HEK293 (cell line): Measurements from ENCODE around the gene STRN4.

Source experiments
- BCL6B ChIP-seq: fragments of 450-650 bp; formaldehyde crosslinking; IDR thresholded peaks from 2 replicates; pipeline ENCODE4 v1.5.1; 2017; ENCODE audit warnings: missing biosample characterization, missing genetic modification characterization
- IKZF3 ChIP-seq: fragments of 450-650 bp; IDR thresholded peaks from 2 replicates; pipeline ENCODE4 v1.5.0; 2018; ENCODE audit warnings: missing biosample characterization, mild to moderate bottlenecking, missing genetic modification characterization, moderate library complexity
- KLF10 ChIP-seq: fragments of 450-650 bp; IDR thresholded peaks from 2 replicates; pipeline ENCODE4 v1.5.1; 2018; ENCODE audit warnings: missing biosample characterization, mild to moderate bottlenecking, missing genetic modification characterization
- RBAK ChIP-seq: fragments of 450-650 bp; formaldehyde crosslinking; IDR thresholded peaks from 2 replicates; pipeline ENCODE4 v1.5.1; 2016; ENCODE audit warnings: missing biosample characterization, missing genetic modification characterization
- ZFHX2 ChIP-seq: fragments of 450-650 bp; formaldehyde crosslinking; conservative IDR thresholded peaks from 2 replicates; pipeline ENCODE4 v1.5.1; 2016; ENCODE audit warnings: missing biosample characterization, missing genetic modification characterization
- ZFP37 ChIP-seq: fragments of 450-650 bp; formaldehyde crosslinking; IDR thresholded peaks from 2 replicates; pipeline ENCODE4 v1.5.1; 2016; ENCODE audit warnings: missing biosample characterization, missing genetic modification characterization
- ZIC2 ChIP-seq: fragments of 450-650 bp; formaldehyde crosslinking; IDR thresholded peaks from 2 replicates; pipeline ENCODE4 v1.5.1; 2016; ENCODE audit warnings: missing biosample characterization, missing genetic modification characterization
- ZNF133 ChIP-seq: fragments of 450-650 bp; formaldehyde crosslinking; IDR thresholded peaks from 2 replicates; pipeline ENCODE4 v1.5.1; 2016; ENCODE audit warnings: missing biosample characterization, missing genetic modification characterization
- ZNF146 ChIP-seq: fragments of 450-650 bp; formaldehyde crosslinking; IDR thresholded peaks from 2 replicates; pipeline ENCODE4 v1.5.1; 2016; ENCODE audit warnings: missing biosample characterization, missing genetic modification characterization
- ZNF23 ChIP-seq: fragments of 450-650 bp; formaldehyde crosslinking; IDR thresholded peaks from 2 replicates; pipeline ENCODE4 v1.5.1; 2016; ENCODE audit warnings: missing biosample characterization, missing genetic modification characterization, borderline replicate concordance
- ZNF248 ChIP-seq: fragments of 450-650 bp; formaldehyde crosslinking; IDR thresholded peaks from 2 replicates; pipeline ENCODE4 v1.5.1; 2017; ENCODE audit warnings: missing biosample characterization, missing genetic modification characterization
- ZNF266 ChIP-seq: fragments of 450-650 bp; formaldehyde crosslinking; IDR thresholded peaks from 2 replicates; pipeline ENCODE4 v1.5.1; 2016; ENCODE audit warnings: missing biosample characterization, missing genetic modification characterization, low read depth
- ZNF366 ChIP-seq: fragments of 450-650 bp; formaldehyde crosslinking; conservative IDR thresholded peaks from 2 replicates; pipeline ENCODE4 v1.5.1; 2016; ENCODE audit warnings: missing biosample characterization, missing genetic modification characterization
- ZNF394 ChIP-seq: fragments of 450-650 bp; formaldehyde crosslinking; IDR thresholded peaks from 2 replicates; pipeline ENCODE4 v1.5.1; 2016; ENCODE audit warnings: missing biosample characterization, missing genetic modification characterization, mild to moderate bottlenecking, moderate library complexity, borderline replicate concordance
- ZNF514 ChIP-seq: fragments of 450-650 bp; formaldehyde crosslinking; IDR thresholded peaks from 2 replicates; pipeline ENCODE4 v1.5.1; 2016; ENCODE audit warnings: missing biosample characterization, missing genetic modification characterization
- ZNF555 ChIP-seq: fragments of 450-650 bp; formaldehyde crosslinking; conservative IDR thresholded peaks from 2 replicates; pipeline ENCODE4 v1.5.1; 2017; ENCODE audit warnings: missing biosample characterization, mild to moderate bottlenecking, missing genetic modification characterization, inconsistent platforms
- ZNF610 ChIP-seq: fragments of 450-650 bp; formaldehyde crosslinking; IDR thresholded peaks from 2 replicates; pipeline ENCODE4 v1.5.1; 2016; ENCODE audit warnings: missing biosample characterization, missing genetic modification characterization, borderline replicate concordance
- ZNF626 ChIP-seq: fragments of 450-650 bp; sonication (Bioruptor Pico); formaldehyde crosslinking; IDR thresholded peaks from 2 replicates; pipeline ENCODE4 v1.5.1; 2018; ENCODE audit warnings: missing biosample characterization, missing genetic modification characterization, inconsistent platforms
- ZNF692 ChIP-seq: fragments of 450-650 bp; formaldehyde crosslinking; IDR thresholded peaks from 2 replicates; pipeline ENCODE4 v1.5.1; 2016; ENCODE audit warnings: missing biosample characterization, missing genetic modification characterization
- ZNF768 ChIP-seq: fragments of 450-650 bp; formaldehyde crosslinking; IDR thresholded peaks from 2 replicates; pipeline ENCODE4 v1.5.1; 2018; ENCODE audit warnings: missing biosample characterization, mild to moderate bottlenecking, missing genetic modification characterization
- ZNF791 ChIP-seq: fragments of 450-650 bp; formaldehyde crosslinking; IDR thresholded peaks from 2 replicates; pipeline ENCODE4 v1.5.1; 2016; ENCODE audit warnings: missing biosample characterization, missing genetic modification characterization
- ZNF792 ChIP-seq: fragments of 450-650 bp; formaldehyde crosslinking; IDR thresholded peaks from 2 replicates; pipeline ENCODE4 v1.5.1; 2016; ENCODE audit warnings: missing biosample characterization, missing genetic modification characterization
- TF ChIP-seq, protein P1 (sequence below): fragments of 450-650 bp; formaldehyde crosslinking; IDR thresholded peaks from 2 replicates; pipeline ENCODE4 v1.5.1; 2016; ENCODE audit warnings: missing biosample characterization, missing genetic modification characterization
- TF ChIP-seq, protein P2 (sequence below): fragments of 450-650 bp; formaldehyde crosslinking; optimal IDR thresholded peaks from 2 replicates; pipeline ENCODE3; 2016; ENCODE audit warnings: missing biosample characterization, mild to moderate bottlenecking, missing genetic modification characterization
- TF ChIP-seq, protein P3 (sequence below): fragments of 450-650 bp; formaldehyde crosslinking; IDR thresholded peaks from 2 replicates; pipeline ENCODE4 v1.5.1; 2016; ENCODE audit warnings: missing biosample characterization, missing genetic modification characterization
- TF ChIP-seq, protein P4 (sequence below): fragments of 450-650 bp; formaldehyde crosslinking; IDR thresholded peaks from 2 replicates; pipeline ENCODE4 v1.5.0; 2017; ENCODE audit warnings: missing biosample characterization, missing genetic modification characterization, borderline replicate concordance

The STRN4 gene

GRCh38 chr19:46788262-46788967, 42.2 kb upstream of the STRN4 start, which contains the start of gene SLC1A5 (continued):
- TF ChIP-seq BCL6B (tag by site-specific recombination) (no peak), RBAK (tag by site-specific recombination) (no peak), ZNF626 (no peak), ZNF555 (tag by site-specific recombination) (no peak), ZIC2 (peak; percentile 46), ZNF791 (no peak), ZNF366 (tag by site-specific recombination) (no peak), ZNF692 (peak; percentile 87), ZNF248 (tag by site-specific recombination) (no peak; the same call in 1 of the 2 replicates), ZFHX2 (no peak; the same call in 1 of the 2 replicates), ZNF146 (no peak), IKZF3 (tag by site-specific recombination) (peak; percentile 28; the same call in 1 of the 2 replicates), ZNF610 (tag by site-specific recombination) (no peak), ZNF792 (tag by site-specific recombination) (no peak), KLF10 (peak; percentile 99), ZNF23 (tag by site-specific recombination) (no peak), ZNF394 (tag by site-specific recombination) (peak; percentile 94), ZNF514 (no peak), ZFP37 (tag by site-specific recombination) (peak; percentile 93), ZNF768 (0 out of 2 replicates have a peak, but pooled peaks have one; percentile 12), ZNF266 (tag by site-specific recombination) (no peak), ZNF133 (tag by site-specific recombination) (no peak; the same call in 1 of the 2 replicates)
- TF ChIP-seq, protein P1, sequence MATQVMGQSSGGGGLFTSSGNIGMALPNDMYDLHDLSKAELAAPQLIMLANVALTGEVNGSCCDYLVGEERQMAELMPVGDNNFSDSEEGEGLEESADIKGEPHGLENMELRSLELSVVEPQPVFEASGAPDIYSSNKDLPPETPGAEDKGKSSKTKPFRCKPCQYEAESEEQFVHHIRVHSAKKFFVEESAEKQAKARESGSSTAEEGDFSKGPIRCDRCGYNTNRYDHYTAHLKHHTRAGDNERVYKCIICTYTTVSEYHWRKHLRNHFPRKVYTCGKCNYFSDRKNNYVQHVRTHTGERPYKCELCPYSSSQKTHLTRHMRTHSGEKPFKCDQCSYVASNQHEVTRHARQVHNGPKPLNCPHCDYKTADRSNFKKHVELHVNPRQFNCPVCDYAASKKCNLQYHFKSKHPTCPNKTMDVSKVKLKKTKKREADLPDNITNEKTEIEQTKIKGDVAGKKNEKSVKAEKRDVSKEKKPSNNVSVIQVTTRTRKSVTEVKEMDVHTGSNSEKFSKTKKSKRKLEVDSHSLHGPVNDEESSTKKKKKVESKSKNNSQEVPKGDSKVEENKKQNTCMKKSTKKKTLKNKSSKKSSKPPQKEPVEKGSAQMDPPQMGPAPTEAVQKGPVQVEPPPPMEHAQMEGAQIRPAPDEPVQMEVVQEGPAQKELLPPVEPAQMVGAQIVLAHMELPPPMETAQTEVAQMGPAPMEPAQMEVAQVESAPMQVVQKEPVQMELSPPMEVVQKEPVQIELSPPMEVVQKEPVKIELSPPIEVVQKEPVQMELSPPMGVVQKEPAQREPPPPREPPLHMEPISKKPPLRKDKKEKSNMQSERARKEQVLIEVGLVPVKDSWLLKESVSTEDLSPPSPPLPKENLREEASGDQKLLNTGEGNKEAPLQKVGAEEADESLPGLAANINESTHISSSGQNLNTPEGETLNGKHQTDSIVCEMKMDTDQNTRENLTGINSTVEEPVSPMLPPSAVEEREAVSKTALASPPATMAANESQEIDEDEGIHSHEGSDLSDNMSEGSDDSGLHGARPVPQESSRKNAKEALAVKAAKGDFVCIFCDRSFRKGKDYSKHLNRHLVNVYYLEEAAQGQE (tag by site-specific recombination), result no peak
- TF ChIP-seq, protein P2, sequence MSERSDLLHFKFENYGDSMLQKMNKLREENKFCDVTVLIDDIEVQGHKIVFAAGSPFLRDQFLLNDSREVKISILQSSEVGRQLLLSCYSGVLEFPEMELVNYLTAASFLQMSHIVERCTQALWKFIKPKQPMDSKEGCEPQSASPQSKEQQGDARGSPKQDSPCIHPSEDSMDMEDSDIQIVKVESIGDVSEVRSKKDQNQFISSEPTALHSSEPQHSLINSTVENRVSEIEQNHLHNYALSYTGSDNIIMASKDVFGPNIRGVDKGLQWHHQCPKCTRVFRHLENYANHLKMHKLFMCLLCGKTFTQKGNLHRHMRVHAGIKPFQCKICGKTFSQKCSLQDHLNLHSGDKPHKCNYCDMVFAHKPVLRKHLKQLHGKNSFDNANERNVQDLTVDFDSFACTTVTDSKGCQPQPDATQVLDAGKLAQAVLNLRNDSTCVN, result peak; percentile 24
- TF ChIP-seq, protein P3, sequence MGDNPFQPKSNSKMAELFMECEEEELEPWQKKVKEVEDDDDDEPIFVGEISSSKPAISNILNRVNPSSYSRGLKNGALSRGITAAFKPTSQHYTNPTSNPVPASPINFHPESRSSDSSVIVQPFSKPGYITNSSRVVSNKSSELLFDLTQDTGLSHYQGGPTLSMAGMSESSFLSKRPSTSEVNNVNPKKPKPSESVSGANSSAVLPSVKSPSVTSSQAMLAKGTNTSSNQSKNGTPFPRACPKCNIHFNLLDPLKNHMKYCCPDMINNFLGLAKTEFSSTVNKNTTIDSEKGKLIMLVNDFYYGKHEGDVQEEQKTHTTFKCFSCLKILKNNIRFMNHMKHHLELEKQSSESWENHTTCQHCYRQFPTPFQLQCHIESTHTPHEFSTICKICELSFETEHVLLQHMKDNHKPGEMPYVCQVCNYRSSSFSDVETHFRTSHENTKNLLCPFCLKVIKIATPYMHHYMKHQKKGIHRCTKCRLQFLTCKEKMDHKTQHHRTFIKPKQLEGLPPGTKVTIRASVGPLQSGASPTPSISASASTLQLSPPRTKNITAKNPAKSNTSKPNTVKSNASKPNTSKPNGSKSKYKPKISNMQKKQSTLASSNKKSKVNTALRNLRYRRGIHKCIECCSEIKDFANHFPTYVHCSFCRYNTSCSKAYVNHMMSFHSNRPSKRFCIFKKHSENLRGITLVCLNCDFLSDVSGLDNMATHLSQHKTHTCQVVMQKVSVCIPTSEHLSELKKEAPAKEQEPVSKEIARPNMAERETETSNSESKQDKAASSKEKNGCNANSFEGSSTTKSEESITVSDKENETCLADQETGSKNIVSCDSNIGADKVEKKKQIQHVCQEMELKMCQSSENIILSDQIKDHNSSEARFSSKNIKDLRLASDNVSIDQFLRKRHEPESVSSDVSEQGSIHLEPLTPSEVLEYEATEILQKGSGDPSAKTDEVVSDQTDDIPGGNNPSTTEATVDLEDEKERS (tag by site-specific recombination), result no peak
- TF ChIP-seq, protein P4, sequence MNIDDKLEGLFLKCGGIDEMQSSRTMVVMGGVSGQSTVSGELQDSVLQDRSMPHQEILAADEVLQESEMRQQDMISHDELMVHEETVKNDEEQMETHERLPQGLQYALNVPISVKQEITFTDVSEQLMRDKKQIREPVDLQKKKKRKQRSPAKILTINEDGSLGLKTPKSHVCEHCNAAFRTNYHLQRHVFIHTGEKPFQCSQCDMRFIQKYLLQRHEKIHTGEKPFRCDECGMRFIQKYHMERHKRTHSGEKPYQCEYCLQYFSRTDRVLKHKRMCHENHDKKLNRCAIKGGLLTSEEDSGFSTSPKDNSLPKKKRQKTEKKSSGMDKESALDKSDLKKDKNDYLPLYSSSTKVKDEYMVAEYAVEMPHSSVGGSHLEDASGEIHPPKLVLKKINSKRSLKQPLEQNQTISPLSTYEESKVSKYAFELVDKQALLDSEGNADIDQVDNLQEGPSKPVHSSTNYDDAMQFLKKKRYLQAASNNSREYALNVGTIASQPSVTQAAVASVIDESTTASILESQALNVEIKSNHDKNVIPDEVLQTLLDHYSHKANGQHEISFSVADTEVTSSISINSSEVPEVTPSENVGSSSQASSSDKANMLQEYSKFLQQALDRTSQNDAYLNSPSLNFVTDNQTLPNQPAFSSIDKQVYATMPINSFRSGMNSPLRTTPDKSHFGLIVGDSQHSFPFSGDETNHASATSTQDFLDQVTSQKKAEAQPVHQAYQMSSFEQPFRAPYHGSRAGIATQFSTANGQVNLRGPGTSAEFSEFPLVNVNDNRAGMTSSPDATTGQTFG (tag by site-specific recombination), result peak; percentile 72; the same call in 1 of the 2 replicates
